ENCODE data around the gene KPNA6. TPM values are rescaled to one million over a fixed set of nuclear protein-coding genes. Genes with fewer than 3 reads are reported as not detected.

Gene KPNA6
- total RNA-seq, 1 experiment from 2014 or later, result 45.8 TPM

- H4K20me1 ChIP-seq (ENCODE audit: low read length), result no peaks in the 10 kb centered on the region
- H3K9me2 ChIP-seq (replicated peaks; ENCODE audit: low read length), result no peaks in the 10 kb centered on the region
- H3K27me3 ChIP-seq (ENCODE audit: low read length), result no peaks in the 10 kb centered on the region
- POLR2A ChIA-PET (ENCODE audit: unreplicated experiment), result interaction anchor here (0.5 kb wide), 1 partner anchor 43 kb away, joined by 5 read pairs; no protein-coding TSS in a partner anchor
- no peaks in the 10 kb centered on the region for H3F3A ChIP-seq (ENCODE audit: low read length, unreplicated experiment)
- CTCF ChIA-PET, result no interaction called here
- TF ChIP-seq EZH2phosphoT487 (IDR thresholded peaks at IDR 0.05; ENCODE audit: borderline replicate concordance, low read length), result no peak
- TF ChIP-seq EZH2 (IDR thresholded peaks at IDR 0.05; ENCODE audit: low read length, unreplicated experiment), result no peak
- no peak for TF ChIP-seq CTCF (conservative IDR thresholded peaks at IDR 0.05; ENCODE audit: low read depth, low read length)
- DNase-seq, result no peak
- H3K79me2 ChIP-seq (ENCODE audit: low read length), result no peaks in the 10 kb centered on the region
- H2AFZ ChIP-seq (ENCODE audit: low read length), result no peak overlapping the region
- peaks cover 39% of the 10 kb centered on the region for H3K36me3 ChIP-seq (ENCODE audit: low read depth, low read length)
- intact Hi-C loops (cut with micrococcal nuclease), result no loop called here
- ATAC-seq, result no peak
- H3K27ac ChIP-seq (ENCODE audit: low read length), result no peak overlapping the region
- H3K9ac ChIP-seq (ENCODE audit: low read length), result no peak overlapping the region
- H3K4me3 ChIP-seq (ENCODE audit: low read length), result no peak overlapping the region
- no TSS peak for BruUV-seq (replicated peaks)
- no peaks in the 10 kb centered on the region for H3K9me3 ChIP-seq (ENCODE audit: low read length)
- H3K4me1 ChIP-seq (ENCODE audit: insufficient read depth, low read length), result peaks cover 11% of the 10 kb centered on the region
- no peak overlapping the region for H3K4me2 ChIP-seq (ENCODE audit: low read length)
Observed at GRCh38 chr1:32197837-32198236, 90.0 kb downstream of the KPNA6 start.

- Histone ChIP-seq H3F3A (ENCODE audit: low read length, unreplicated experiment) (no peaks in the 10 kb centered on the region), H3K9ac (ENCODE audit: low read length) (no peak overlapping the region), H3K4me2 (ENCODE audit: low read length) (no peak overlapping the region), H3K79me2 (ENCODE audit: low read length) (no peaks in the 10 kb centered on the region), H3K27ac (ENCODE audit: low read length) (no peak overlapping the region), H2AFZ (ENCODE audit: low read length) (no peak overlapping the region), H3K4me1 (ENCODE audit: insufficient read depth, low read length) (peaks cover 15% of the 10 kb centered on the region), H3K36me3 (ENCODE audit: low read depth, low read length) (peaks cover 33% of the 10 kb centered on the region; the same call in 1 of the 2 replicates), H3K9me2 (replicated peaks; ENCODE audit: low read length) (no peaks in the 10 kb centered on the region), H3K27me3 (ENCODE audit: low read length) (no peaks in the 10 kb centered on the region), H3K4me3 (ENCODE audit: low read length) (no peak overlapping the region), H3K9me3 (ENCODE audit: low read length) (no peaks in the 10 kb centered on the region), H4K20me1 (ENCODE audit: low read length) (no peaks in the 10 kb centered on the region)
- ChIA-PET POLR2A (ENCODE audit: unreplicated experiment) (interaction anchor here (0.5 kb wide), 1 partner anchor 42 kb away, joined by 5 read pairs; no protein-coding TSS in a partner anchor), CTCF (no interaction called here)
- intact Hi-C loops (cut with micrococcal nuclease), result no loop called here
- DNase-seq (no peak), ATAC-seq (no peak)
- TF ChIP-seq EZH2 (IDR thresholded peaks at IDR 0.05; ENCODE audit: low read length, unreplicated experiment), result no peak
- TF ChIP-seq EZH2phosphoT487 (IDR thresholded peaks at IDR 0.05; ENCODE audit: borderline replicate concordance, low read length), result no peak
- no peak for TF ChIP-seq CTCF (conservative IDR thresholded peaks at IDR 0.05; ENCODE audit: low read depth, low read length)
- no TSS peak for BruUV-seq (replicated peaks)
Observed at GRCh38 chr1:32198237-32199042, 90.6 kb downstream of the KPNA6 start.
